K562 (cell line): Measurements from ENCODE around the gene LRRC10B. TPM values are rescaled to one million over a fixed set of nuclear protein-coding genes. Genes with fewer than 3 reads are reported as not detected.

ENCODE experiments used
- CTCF ChIP-seq, 3 experiments: IDR thresholded peaks in 2 of 3; conservative IDR thresholded peaks in 1 of 3; 2 replicates each; pipeline ENCODE4 v1.5.1; 2011 to 2012; ENCODE audit warnings: low read length in 3 of 3, mild to moderate bottlenecking in 3 of 3, control low read depth in 2 of 3, improper control_type of control experiment in 1 of 3, inconsistent platforms in 1 of 3, low read depth in 1 of 3, mixed read lengths in 1 of 3, moderate library complexity in 1 of 3; ENCODE audit not compliant: insufficient read depth in 2 of 3
- EWSR1 ChIP-seq: fragments of 450-650 bp; IDR thresholded peaks from 2 replicates; pipeline ENCODE4 v1.6.1; 2018; ENCODE audit warnings: borderline replicate concordance, mild to moderate bottlenecking, low read depth, moderate library complexity; ENCODE audit not compliant: partially characterized antibody
- JUND ChIP-seq, 2 experiments: IDR thresholded peaks; 2 replicates in 1 of 2; 3 replicates in 1 of 2; pipeline ENCODE4 v1.6.1; 2011; ENCODE audit warnings: borderline replicate concordance in 2 of 2, low read depth in 2 of 2, low read length in 2 of 2, improper control_type of control experiment in 1 of 2, missing biosample characterization in 1 of 2, missing genetic modification characterization in 1 of 2, missing genetic modification reagents in 1 of 2
- MIER1 ChIP-seq: fragments of 450-650 bp; IDR thresholded peaks from 2 replicates; pipeline ENCODE4 v1.6.1; 2016; ENCODE audit warnings: antibody characterized with exemption, mild to moderate bottlenecking, low read depth
- RAD21 ChIP-seq, 2 experiments: fragments of 250-450 bp in 1 of 2; fragments of 450-650 bp in 1 of 2; sonication (Bioruptor Pico) in 1 of 2; formaldehyde crosslinking in 1 of 2; IDR thresholded peaks in 1 of 2; conservative IDR thresholded peaks in 1 of 2; 2 replicates each; pipeline versions ENCODE4 v1.4.0 to v1.8.0; 2020 to 2022; ENCODE audit warnings: mild to moderate bottlenecking in 2 of 2, moderate library complexity in 1 of 2
- REST ChIP-seq, 2 experiments: fragments of 450-650 bp; formaldehyde crosslinking in 1 of 2; IDR thresholded peaks; 2 replicates each; pipeline versions ENCODE4 v1.4.0 to v1.6.1; 2014 to 2020; ENCODE audit warnings: mild to moderate bottlenecking in 2 of 2, borderline replicate concordance in 1 of 2, low read depth in 1 of 2
- ZBTB11 ChIP-seq, 3 experiments: fragments of 200-800 bp in 1 of 3; fragments of 250-450 bp in 1 of 3; fragments of 450-650 bp in 1 of 3; sonication (Bioruptor Pico) in 1 of 3; sonication (Bioruptor generic) in 1 of 3; formaldehyde crosslinking in 1 of 3; IDR thresholded peaks; 2 replicates each; pipeline versions ENCODE4 v1.6.1 to v1.8.0; 2016 to 2022; ENCODE audit warnings: mild to moderate bottlenecking in 2 of 3, missing genetic modification characterization in 2 of 3, missing compliant biosample characterization in 1 of 3, moderate library complexity in 1 of 3
- ZNF766 ChIP-seq: fragments of 200-800 bp; sonication (Bioruptor generic); conservative IDR thresholded peaks from 2 replicates; pipeline ENCODE4 v1.6.1; 2016; ENCODE audit warnings: missing genetic modification characterization, missing compliant biosample characterization
- polyA plus RNA-seq, 8 experiments: library from polyadenylated mRNA; depleted of rRNA in 4 of 8; stranded (reverse) in 5 of 8; unstranded in 3 of 8; fragments of >200 nt; fragmentation: Nextera tagmentation in 2 of 8; fragmentation: Illumina TruSeq in 1 of 8; extraction: Ambion mirVana in 2 of 8; extraction: Trizol in 1 of 8; gene quantifications; 2 replicates each; pipeline versions ENCODE4 v1.2.1 to v1.2.3, GENCODE V29; 2011 to 2014; ENCODE audit warnings: inconsistent platforms in 1 of 8, missing spikeins in 1 of 8
- total RNA-seq, 7 experiments: library from RNA; depleted of rRNA in 6 of 7; stranded (reverse); fragments of >200 nt in 6 of 7; fragmentation: Illumina TruSeq in 2 of 7; extraction: Trizol in 2 of 7; gene quantifications; 2 replicates each; pipeline versions ENCODE4 v1.2.1 to v1.2.3, GENCODE V29; 2011 to 2021; ENCODE audit warnings: low replicate concordance in 1 of 7

LRRC10B gene
- total and polyA plus RNA-seq, 9 of the 15 experiments (the other 6 are each of a cell fraction or from before 2014, with no cell fraction given), result 0.11 TPM; not detected in 8

GRCh38 chr11:61545341-61545740 lies 36.8 kb downstream of the LRRC10B start (continued):
- peak; percentile 70 for TF ChIP-seq REST (IDR thresholded peaks at IDR 0.05; ENCODE audit: borderline replicate concordance)
- TF ChIP-seq REST (CRISPR knock-in tag; IDR thresholded peaks at IDR 0.05; ENCODE audit: low read depth), result peak; percentile 71
- TF ChIP-seq RAD21 (CRISPR knock-in tag; conservative IDR thresholded peaks at IDR 0.05 in 1 of 2, IDR thresholded peaks at IDR 0.05 in 1 of 2), result peak in 1 of 2 experiments; percentile 24; a peak in 1 of 4 replicates
- 0 out of 6 replicates have a peak, but pooled peaks of 1 of the 3 experiments have one; percentile 31 for TF ChIP-seq ZBTB11 (CRISPR knock-in tag; IDR thresholded peaks at IDR 0.05)
- TF ChIP-seq ZNF766 (CRISPR knock-in tag), result peak; percentile 92
- peak; percentile 76 to 83 (median 77) for TF ChIP-seq CTCF (IDR thresholded peaks at IDR 0.05 in 2 of 3, conservative IDR thresholded peaks at IDR 0.05 in 1 of 3; ENCODE audit: insufficient read depth in 2 of 3, low read depth in 1 of 3, low read length in 3 of 3)
- 0 out of 2 replicates have a peak, but pooled peaks have one; percentile 2 for TF ChIP-seq JUND (IDR thresholded peaks at IDR 0.05; ENCODE audit: borderline replicate concordance, low read depth, low read length)
- TF ChIP-seq JUND (tag; IDR thresholded peaks at IDR 0.05; ENCODE audit: borderline replicate concordance, low read depth, low read length), result peak; percentile 33; the same call in 1 of the 3 replicates
- peak; percentile 92 for TF ChIP-seq MIER1
- TF ChIP-seq EWSR1, result no peak
